ENCODE results near the gene SLC28A1.

SLC28A1 gene

DNA sequence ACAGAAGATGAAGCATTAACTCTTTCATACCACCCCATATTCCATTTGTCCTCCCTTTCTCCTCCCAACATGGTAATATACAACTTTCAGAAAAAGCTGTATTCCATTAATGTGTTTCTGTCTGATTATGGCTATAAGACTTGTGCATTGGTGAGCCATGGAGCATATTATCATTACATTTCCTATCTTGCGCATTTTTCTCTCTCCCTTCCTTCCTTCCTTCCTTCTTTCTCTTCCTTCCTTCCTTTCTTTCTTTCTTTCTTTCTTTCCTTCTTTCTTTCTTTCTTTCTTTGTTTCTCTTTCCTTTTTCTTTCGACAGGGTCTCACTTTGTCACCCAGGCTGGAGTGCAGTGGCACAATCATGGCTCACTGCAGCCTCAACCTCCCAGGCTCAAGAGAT is 71.7 kb downstream of the SLC28A1 start:
- no peak overlapping the region for H3K4me3 Mint-ChIP-seq

DNA sequence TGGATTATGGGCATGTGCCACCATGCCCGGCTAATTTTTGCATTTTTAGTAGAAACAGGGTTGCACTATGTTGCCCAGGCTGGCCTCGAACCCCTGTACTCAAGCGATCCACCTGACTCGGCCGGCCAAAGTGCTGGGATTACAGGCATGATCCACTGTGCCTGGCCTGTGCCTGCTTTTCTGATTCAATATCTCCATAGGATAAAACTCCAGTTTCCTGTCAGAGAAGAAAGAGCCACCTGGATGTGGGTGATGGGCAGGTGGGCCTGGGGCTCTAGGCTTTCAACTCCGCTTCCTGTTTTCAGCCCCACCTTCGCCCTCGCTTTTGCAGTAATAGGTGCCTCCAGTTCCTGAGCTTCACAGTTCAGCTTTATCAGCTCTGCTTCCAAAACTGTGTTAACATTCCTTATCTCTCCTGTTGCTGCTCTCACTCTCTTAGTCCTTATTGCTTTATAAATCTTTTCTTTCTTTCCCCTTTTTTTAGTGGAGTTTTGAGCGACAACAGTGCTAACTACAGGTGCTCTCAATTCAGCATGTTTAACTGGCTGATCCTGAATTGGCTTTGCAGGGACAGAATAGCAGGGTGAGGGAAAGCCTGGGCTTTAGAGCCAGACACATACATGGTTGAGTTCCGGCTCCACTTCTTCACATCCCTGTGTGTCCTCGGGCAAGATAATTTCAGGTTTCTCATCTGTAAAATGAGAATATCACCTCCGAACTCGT is 76.1 kb downstream of the SLC28A1 start:
- H3K4me3 Mint-ChIP-seq: no peak overlapping the region
- no peaks in the 10 kb centered on the region for H3K9me3 Mint-ChIP-seq
- peaks cover 8% of the 10 kb centered on the region for H3K4me1 Mint-ChIP-seq
- ATAC-seq (ENCODE audit: low read depth): no peak
- H3K27me3 Mint-ChIP-seq: peaks cover 22% of the 10 kb centered on the region
- DNase-seq (ENCODE audit: low spot score in 2 of 2): no peak
- H3K27ac Mint-ChIP-seq: no peak overlapping the region
- no peaks in the 10 kb centered on the region for H3K36me3 Mint-ChIP-seq

More for the DNA sequence above, 71.7 kb downstream of the SLC28A1 start:
- Mint-ChIP-seq H3K9me3 (no peaks in the 10 kb centered on the region), H3K27ac (no peak overlapping the region), H3K36me3 (no peaks in the 10 kb centered on the region), H3K4me1 (peaks cover 8% of the 10 kb centered on the region), H3K27me3 (peaks cover 17% of the 10 kb centered on the region)
- ATAC-seq (ENCODE audit: low read depth): no peak
- DNase-seq (ENCODE audit: low spot score in 2 of 2): no peak

DNA sequence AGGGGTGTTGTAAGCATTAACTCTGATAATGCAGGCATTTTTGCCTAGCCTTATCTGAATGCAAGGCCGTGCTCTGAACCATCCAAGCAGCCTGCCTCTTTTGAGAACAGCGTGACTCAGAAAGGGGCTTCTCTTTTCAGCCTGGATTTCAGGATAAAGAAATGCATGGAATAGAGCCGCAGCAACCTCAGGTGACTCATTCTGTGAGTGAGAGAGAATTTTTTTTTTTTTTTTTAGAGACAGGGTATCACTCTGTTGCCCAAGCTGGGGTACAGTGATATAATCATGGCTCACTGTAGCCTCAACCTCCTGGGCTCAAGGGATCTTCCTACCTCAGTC is 76.6 kb downstream of the SLC28A1 start:
- DNase-seq (ENCODE audit: low spot score in 2 of 2): no peak
- ATAC-seq (ENCODE audit: low read depth): no peak
- Mint-ChIP-seq H3K27me3 (peaks cover 19% of the 10 kb centered on the region), H3K27ac (no peak overlapping the region), H3K4me3 (no peak overlapping the region), H3K4me1 (peaks cover 3% of the 10 kb centered on the region), H3K9me3 (no peaks in the 10 kb centered on the region), H3K36me3 (no peaks in the 10 kb centered on the region)

GRCh38 chr15:84961707-84962106 is 77.2 kb downstream of the SLC28A1 start:
- Mint-ChIP-seq H3K4me3 (no peak overlapping the region), H3K27ac (no peak overlapping the region), H3K27me3 (peaks cover 19% of the 10 kb centered on the region), H3K4me1 (no peaks in the 10 kb centered on the region), H3K36me3 (no peaks in the 10 kb centered on the region), H3K9me3 (peaks cover 1% of the 10 kb centered on the region)
- DNase-seq (ENCODE audit: low spot score in 2 of 2): no peak
- ATAC-seq (ENCODE audit: low read depth): no peak

- H3K27ac Mint-ChIP-seq: no peak overlapping the region
- DNase-seq (ENCODE audit: low spot score in 2 of 2): no peak
- ATAC-seq (ENCODE audit: low read depth): no peak
- H3K27me3 Mint-ChIP-seq: peaks cover 18% of the 10 kb centered on the region
- H3K4me1 Mint-ChIP-seq: no peaks in the 10 kb centered on the region
- H3K9me3 Mint-ChIP-seq: peaks cover 1% of the 10 kb centered on the region
- no peaks in the 10 kb centered on the region for H3K36me3 Mint-ChIP-seq
- no peak overlapping the region for H3K4me3 Mint-ChIP-seq
These were observed 78.5 kb downstream of the SLC28A1 start for GRCh38 chr15:84962955-84963354.

- no peak overlapping the region for H3K27ac Mint-ChIP-seq
- no peaks in the 10 kb centered on the region for H3K4me1 Mint-ChIP-seq
- no peak overlapping the region for H3K4me3 Mint-ChIP-seq
- H3K36me3 Mint-ChIP-seq: no peaks in the 10 kb centered on the region
- ATAC-seq (ENCODE audit: low read depth): no peak
- no peak for DNase-seq (ENCODE audit: low spot score in 2 of 2)
- peaks cover 13% of the 10 kb centered on the region for H3K27me3 Mint-ChIP-seq
- peaks cover 1% of the 10 kb centered on the region for H3K9me3 Mint-ChIP-seq
These were observed 82.9 kb downstream of the SLC28A1 start for GRCh38 chr15:84967380-84967779.

- ATAC-seq (ENCODE audit: low read depth) (no peak), DNase-seq (ENCODE audit: low spot score in 2 of 2) (no peak)
- H3K4me1 Mint-ChIP-seq: no peaks in the 10 kb centered on the region
- peaks cover 1% of the 10 kb centered on the region for H3K9me3 Mint-ChIP-seq
- H3K27ac Mint-ChIP-seq: no peak overlapping the region
- H3K4me3 Mint-ChIP-seq: no peak overlapping the region
- H3K27me3 Mint-ChIP-seq: peaks cover 11% of the 10 kb centered on the region
- H3K36me3 Mint-ChIP-seq: no peaks in the 10 kb centered on the region
These were observed 83.8 kb downstream of the SLC28A1 start for GRCh38 chr15:84968301-84968700.

DNA sequence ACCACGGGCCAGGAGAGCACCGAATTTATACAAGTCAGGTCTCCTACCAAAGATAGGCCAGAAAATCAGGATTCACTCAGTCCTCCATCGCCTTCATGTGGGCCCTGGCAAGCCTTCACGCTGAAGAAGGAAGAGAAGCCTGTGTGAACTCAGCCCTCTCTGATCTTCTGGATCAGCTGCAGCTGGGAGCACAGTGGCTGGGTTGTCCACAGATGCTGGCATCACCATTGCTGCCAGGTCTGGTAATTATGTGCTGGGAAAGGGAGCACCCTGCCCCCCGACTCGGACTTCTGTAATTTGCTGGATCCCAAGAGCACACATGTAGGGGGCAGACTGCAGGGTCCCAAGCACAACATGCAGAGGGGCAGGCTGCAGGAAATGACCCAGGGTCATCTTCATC is 84.8 kb downstream of the SLC28A1 start:
- no peaks in the 10 kb centered on the region for H3K4me1 Mint-ChIP-seq
- peaks cover 1% of the 10 kb centered on the region for H3K9me3 Mint-ChIP-seq
- H3K27ac Mint-ChIP-seq: no peak overlapping the region
- H3K36me3 Mint-ChIP-seq: no peaks in the 10 kb centered on the region
- peaks cover 6% of the 10 kb centered on the region for H3K27me3 Mint-ChIP-seq
- H3K4me3 Mint-ChIP-seq: no peak overlapping the region
- no peak for ATAC-seq (ENCODE audit: low read depth)
- DNase-seq (ENCODE audit: low spot score in 2 of 2): no peak

GRCh38 chr15:84970843-84971242 is 86.4 kb downstream of the SLC28A1 start:
- Mint-ChIP-seq H3K27me3 (peaks cover 6% of the 10 kb centered on the region), H3K27ac (no peak overlapping the region), H3K4me3 (no peak overlapping the region), H3K4me1 (no peaks in the 10 kb centered on the region), H3K36me3 (no peaks in the 10 kb centered on the region), H3K9me3 (peaks cover 1% of the 10 kb centered on the region)
- DNase-seq (ENCODE audit: low spot score in 2 of 2) (no peak), ATAC-seq (ENCODE audit: low read depth) (no peak)

DNA sequence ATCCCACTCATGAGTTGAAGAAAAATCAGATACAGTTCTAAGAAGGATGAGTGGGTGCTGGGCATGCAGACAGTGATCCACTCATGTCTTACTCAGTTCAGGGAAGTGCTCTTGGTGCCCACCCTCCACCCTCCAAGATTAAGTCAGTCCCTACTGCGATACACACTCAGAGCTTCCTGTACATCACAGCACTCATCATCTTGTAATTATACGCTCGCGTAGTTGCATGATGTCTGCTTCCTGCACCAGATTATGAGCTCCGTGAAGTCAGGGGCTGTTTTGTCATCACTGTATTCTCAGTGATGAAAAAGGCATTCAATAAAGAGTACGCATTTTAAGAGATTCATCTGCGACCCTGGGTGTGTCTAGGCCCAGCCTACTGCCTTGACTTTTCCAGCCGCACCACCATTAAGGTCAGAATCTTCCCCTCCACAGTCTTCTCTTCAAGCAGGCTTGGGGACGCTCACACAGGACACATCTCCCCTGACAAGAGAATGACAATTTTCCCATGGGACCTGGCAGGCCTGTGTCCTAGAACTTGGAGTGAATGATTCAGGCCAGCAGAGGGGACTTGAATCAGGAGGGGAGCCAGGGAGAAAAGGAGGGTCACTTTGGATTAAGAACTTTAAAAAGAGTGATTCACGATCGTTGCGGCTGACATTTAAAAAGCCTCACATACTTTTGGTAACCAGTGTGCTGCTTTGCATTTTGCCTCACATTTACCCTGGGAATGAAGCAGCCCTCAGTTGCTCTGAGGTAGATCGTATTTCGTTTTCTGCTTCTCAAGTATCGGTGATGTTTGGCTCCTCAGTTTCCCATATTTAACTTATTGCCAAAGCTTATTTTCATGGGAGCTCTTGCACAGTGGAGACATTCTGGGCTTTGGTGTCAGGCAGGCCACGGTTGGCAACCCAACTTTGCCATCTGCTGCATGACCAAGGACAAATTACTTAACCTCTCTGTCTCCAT is 89.3 kb downstream of the SLC28A1 start:
- no peak overlapping the region for H3K4me3 Mint-ChIP-seq
- H3K9me3 Mint-ChIP-seq: no peaks in the 10 kb centered on the region
- H3K36me3 Mint-ChIP-seq: no peaks in the 10 kb centered on the region
- peaks cover 1% of the 10 kb centered on the region for H3K27me3 Mint-ChIP-seq
- DNase-seq (ENCODE audit: low spot score in 2 of 2) (no peak), ATAC-seq (ENCODE audit: low read depth) (no peak)
- H3K27ac Mint-ChIP-seq: no peak overlapping the region
- no peaks in the 10 kb centered on the region for H3K4me1 Mint-ChIP-seq

GRCh38 chr15:84975871-84976351 is 91.4 kb downstream of the SLC28A1 start:
- Mint-ChIP-seq H3K4me1 (peaks cover 2% of the 10 kb centered on the region), H3K4me3 (no peak overlapping the region), H3K27me3 (no peaks in the 10 kb centered on the region), H3K36me3 (no peaks in the 10 kb centered on the region), H3K9me3 (no peaks in the 10 kb centered on the region), H3K27ac (no peak overlapping the region)
- ATAC-seq (ENCODE audit: low read depth) (no peak), DNase-seq (ENCODE audit: low spot score in 2 of 2) (no peak)

DNA sequence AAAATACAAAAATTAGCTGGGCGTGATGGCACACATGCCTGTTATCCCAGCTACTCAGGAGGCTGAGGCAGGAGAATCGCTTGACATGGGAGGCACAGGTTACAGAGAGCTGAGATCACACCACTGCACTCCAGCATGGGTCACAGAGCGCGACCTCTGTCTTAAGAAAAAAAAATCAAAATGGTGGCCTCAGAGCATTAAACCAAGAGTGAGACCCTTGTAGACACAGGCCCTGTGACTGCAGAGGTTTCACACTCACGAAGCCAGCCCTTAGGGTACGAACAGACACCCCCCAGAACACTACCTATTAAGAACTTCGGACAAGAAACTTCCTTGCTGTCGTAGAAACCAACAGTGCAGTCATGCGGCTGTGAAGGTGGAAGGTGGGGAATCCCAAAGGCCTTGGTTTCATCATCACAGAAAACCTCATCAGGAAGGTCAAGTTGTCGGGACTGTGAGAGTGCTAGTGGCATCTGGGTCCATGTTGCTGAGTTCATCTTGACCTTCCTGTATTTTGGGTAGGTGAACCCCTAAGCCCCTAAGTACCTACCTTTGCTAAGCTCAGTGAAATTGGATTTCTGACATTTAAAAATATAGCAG is 92.4 kb downstream of the SLC28A1 start:
- no peaks in the 10 kb centered on the region for H3K9me3 Mint-ChIP-seq
- H3K4me3 Mint-ChIP-seq: no peak overlapping the region
- peaks cover 2% of the 10 kb centered on the region for H3K4me1 Mint-ChIP-seq
- ATAC-seq (ENCODE audit: low read depth) (no peak), DNase-seq (ENCODE audit: low spot score in 2 of 2) (no peak)
- no peaks in the 10 kb centered on the region for H3K36me3 Mint-ChIP-seq
- H3K27me3 Mint-ChIP-seq: no peaks in the 10 kb centered on the region
- no peak overlapping the region for H3K27ac Mint-ChIP-seq

DNA sequence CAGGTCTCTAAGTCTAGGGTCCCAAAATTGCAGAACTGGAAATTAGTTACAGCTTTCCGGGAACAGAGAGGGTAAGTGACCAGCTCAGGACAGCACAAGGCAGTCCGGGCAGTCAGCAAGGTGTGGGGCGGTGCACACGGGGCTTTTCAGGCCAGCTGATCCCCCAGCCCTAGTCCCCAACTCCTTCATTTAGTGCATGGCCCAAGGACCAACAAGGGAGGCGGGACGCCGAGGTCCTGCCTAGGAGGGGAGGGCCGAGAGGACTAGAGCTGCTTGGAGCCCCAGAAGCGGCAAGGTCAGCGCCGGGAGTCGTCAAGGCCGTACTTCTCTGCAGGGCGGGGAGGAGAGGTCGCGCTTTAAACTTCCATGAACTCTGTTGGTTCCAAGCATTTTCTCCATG is 95.2 kb downstream of the SLC28A1 start:
- H3K27me3 Mint-ChIP-seq: no peaks in the 10 kb centered on the region
- H3K4me3 Mint-ChIP-seq: peak overlapping the region; percentile 99
- no peaks in the 10 kb centered on the region for H3K9me3 Mint-ChIP-seq
- no peak for DNase-seq (ENCODE audit: low spot score in 2 of 2)
- H3K4me1 Mint-ChIP-seq: peaks cover 9% of the 10 kb centered on the region
- H3K27ac Mint-ChIP-seq: no peak overlapping the region
- ATAC-seq (ENCODE audit: low read depth): no peak
- no peaks in the 10 kb centered on the region for H3K36me3 Mint-ChIP-seq

Measured in memory B cell (primary cell).